ENCODE data around the gene LRRC4C. TPM values are rescaled to one million over a fixed set of nuclear protein-coding genes. Genes with fewer than 3 reads are reported as not detected.

The LRRC4C gene
- total RNA-seq, 6 experiments from 2014 or later: 0.25 to 0.43 (median 0.27) TPM

DNA sequence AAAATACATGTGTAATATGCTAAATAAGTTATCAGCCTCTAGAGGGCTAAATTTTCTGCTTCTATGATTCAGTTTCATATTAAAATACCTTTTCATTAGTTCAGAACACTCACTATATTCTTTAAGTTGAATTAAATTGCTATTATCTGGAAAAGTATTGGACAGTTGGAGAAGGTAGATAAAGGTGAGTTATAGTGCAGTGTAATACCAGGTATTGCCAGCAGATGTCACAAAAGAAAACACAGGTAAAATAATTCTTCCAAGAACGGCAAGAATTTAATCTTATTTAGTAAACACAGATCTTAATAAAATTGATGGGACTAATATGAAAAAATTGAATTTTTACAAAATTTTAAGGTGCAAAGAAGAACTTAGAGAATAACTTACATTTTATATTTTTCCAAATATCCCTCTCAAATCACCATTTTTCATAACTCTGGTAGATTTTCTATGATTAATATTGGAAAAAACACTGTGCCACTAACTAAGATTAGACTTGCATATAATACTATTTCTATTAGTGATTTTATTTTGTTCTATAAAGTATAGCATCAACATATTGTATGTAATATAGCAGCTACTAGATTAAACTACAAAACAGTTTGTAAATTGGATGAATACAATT is 1.7 kb upstream of the LRRC4C start:
- no peaks in the 10 kb centered on the region for H3K27me3 ChIP-seq
- H3K4me1 ChIP-seq: no peaks in the 10 kb centered on the region
- no peak for TF ChIP-seq POLR2A (IDR thresholded peaks at IDR 0.05)
- TF ChIP-seq, protein P1, sequence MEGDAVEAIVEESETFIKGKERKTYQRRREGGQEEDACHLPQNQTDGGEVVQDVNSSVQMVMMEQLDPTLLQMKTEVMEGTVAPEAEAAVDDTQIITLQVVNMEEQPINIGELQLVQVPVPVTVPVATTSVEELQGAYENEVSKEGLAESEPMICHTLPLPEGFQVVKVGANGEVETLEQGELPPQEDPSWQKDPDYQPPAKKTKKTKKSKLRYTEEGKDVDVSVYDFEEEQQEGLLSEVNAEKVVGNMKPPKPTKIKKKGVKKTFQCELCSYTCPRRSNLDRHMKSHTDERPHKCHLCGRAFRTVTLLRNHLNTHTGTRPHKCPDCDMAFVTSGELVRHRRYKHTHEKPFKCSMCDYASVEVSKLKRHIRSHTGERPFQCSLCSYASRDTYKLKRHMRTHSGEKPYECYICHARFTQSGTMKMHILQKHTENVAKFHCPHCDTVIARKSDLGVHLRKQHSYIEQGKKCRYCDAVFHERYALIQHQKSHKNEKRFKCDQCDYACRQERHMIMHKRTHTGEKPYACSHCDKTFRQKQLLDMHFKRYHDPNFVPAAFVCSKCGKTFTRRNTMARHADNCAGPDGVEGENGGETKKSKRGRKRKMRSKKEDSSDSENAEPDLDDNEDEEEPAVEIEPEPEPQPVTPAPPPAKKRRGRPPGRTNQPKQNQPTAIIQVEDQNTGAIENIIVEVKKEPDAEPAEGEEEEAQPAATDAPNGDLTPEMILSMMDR (IDR thresholded peaks at IDR 0.05): peak; percentile 71 to 82 (median 78)
- intact Hi-C loops (cut with DNase I): no loop called here
- ATAC-seq (peak in 3 of 4 donors; percentile 51 to 58 (median 58)), DNase-seq (no peak)
- no peak overlapping the region for H3K4me3 ChIP-seq
- no peaks in the 10 kb centered on the region for H3K36me3 ChIP-seq
- no peak overlapping the region for H3K27ac ChIP-seq
- 3% methylated on average over 1 of the region's 1 CpG for WGBS (ENCODE audit: insufficient coverage, low coverage, low lambda C conversion rate, missing lambda C conversion rate)
- H3K9me3 ChIP-seq: no peaks in the 10 kb centered on the region

DNA sequence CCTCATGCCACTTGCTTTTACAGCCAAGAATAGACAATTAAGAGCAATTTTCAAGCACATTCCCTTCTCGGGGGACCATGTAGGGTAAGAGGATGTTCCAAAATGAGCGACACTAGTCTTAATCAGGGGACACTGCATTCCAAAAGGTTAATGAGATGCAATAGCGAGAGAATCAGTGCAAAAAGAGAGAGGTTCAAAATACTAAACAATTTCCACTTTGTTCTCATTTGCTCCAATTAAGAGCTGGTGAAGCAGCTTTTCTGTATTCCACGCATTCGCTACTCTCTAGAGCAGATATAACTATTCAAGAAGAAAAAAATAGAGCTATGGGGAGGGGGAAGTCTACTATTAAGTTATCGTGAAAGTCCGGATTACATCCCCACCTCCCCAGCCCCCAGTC is 811 bp downstream of the LRRC4C start:
- H3K9me3 ChIP-seq: no peaks in the 10 kb centered on the region
- no peak overlapping the region for H3K4me3 ChIP-seq
- no peaks in the 10 kb centered on the region for H3K27me3 ChIP-seq
- no peaks in the 10 kb centered on the region for H3K36me3 ChIP-seq
- DNase-seq (no peak), ATAC-seq (no peak)
- no peak for TF ChIP-seq POLR2A (IDR thresholded peaks at IDR 0.05)
- TF ChIP-seq, protein P1 (IDR thresholded peaks at IDR 0.05): no peak
- no peaks in the 10 kb centered on the region for H3K4me1 ChIP-seq
- intact Hi-C loops (cut with DNase I): no loop called here
- H3K27ac ChIP-seq: no peak overlapping the region
- 9% methylated on average over 7 of the region's 7 CpGs for WGBS (ENCODE audit: insufficient coverage, low coverage, low lambda C conversion rate, missing lambda C conversion rate)

DNA sequence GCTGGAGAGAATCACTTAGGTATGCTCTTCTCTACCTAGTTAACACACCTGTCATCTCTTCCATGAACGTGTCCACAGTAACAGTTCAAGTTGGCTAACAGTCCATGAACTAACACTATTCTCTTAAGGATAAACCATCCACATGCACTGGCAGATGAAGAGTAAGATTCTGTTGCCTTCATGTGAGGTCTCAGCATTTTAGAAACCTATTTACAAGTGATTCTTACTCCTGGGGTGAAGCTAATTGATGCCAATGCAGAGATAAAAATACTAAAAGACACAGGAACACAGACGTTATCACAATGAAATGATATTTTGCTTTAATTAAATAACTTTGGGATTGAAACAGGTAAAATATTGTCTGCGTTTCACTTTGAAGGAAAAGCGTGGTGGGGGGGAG is 1.3 kb downstream of the LRRC4C start:
- ATAC-seq: no peak

DNA sequence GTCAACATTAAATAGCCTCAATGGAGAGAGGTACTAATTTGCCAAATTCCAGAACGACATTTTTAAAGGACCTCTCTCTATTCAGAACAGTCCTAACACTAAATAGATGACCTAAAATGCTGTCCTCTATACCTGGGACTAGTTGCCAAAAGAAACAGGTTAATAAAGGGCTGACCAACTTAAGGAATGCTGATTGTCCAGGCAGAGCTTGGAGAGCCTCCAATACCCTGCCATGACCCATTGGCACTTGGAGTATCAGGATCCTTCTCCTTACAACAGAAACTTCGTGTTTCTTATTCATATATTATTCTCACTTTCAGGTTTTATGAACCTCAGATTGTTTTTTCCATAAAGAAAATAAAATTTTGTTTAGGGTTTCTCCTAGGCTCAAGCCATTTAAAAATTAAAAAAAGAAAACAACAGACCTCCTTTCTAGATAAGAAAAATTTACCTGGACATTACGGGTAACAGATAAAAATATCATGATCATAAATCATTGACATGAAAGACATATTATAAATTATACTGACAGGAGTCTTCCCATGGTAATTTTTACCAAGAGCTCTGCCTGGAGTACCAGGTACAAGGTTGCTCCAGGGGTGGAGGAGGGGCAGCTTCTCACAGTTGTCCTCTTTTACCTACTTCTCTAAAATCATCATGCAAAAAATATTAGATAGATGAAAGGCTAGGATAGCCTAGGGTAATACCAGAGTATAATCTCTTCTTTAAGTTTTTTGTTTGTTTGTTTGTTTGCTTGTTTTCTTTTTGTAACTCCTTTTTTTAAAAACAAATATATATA is 2.0 kb downstream of the LRRC4C start:
- H3K4me3 ChIP-seq: no peak overlapping the region
- H3K4me1 ChIP-seq: no peaks in the 10 kb centered on the region
- 37% methylated on average over 3 of the region's 3 CpGs for WGBS (ENCODE audit: insufficient coverage, low coverage, low lambda C conversion rate, missing lambda C conversion rate)
- no peak overlapping the region for H3K27ac ChIP-seq
- H3K9me3 ChIP-seq: no peaks in the 10 kb centered on the region
- H3K27me3 ChIP-seq: no peaks in the 10 kb centered on the region
- no peaks in the 10 kb centered on the region for H3K36me3 ChIP-seq
- DNase-seq (no peak), ATAC-seq (no peak)
- intact Hi-C loops (cut with DNase I): no loop called here
- TF ChIP-seq, protein P1 (IDR thresholded peaks at IDR 0.05): no peak
- no peak for TF ChIP-seq POLR2A (IDR thresholded peaks at IDR 0.05)

More for the DNA sequence above, 1.3 kb downstream of the LRRC4C start:
- Histone ChIP-seq H3K4me1 (no peaks in the 10 kb centered on the region), H3K36me3 (no peaks in the 10 kb centered on the region), H3K4me3 (no peak overlapping the region), H3K27ac (no peak overlapping the region), H3K9me3 (no peaks in the 10 kb centered on the region), H3K27me3 (no peaks in the 10 kb centered on the region)
- no peak for DNase-seq
- TF ChIP-seq, protein P1 (IDR thresholded peaks at IDR 0.05): no peak
- no peak for TF ChIP-seq POLR2A (IDR thresholded peaks at IDR 0.05)
- intact Hi-C loops (cut with DNase I): no loop called here
- WGBS (ENCODE audit: insufficient coverage, low coverage, low lambda C conversion rate, missing lambda C conversion rate): 6% methylated on average over 4 of the region's 4 CpGs
